Measurements from ENCODE around the gene AATF. TPM values are rescaled to one million over a fixed set of nuclear protein-coding genes. Genes with fewer than 3 reads are reported as not detected.

AATF gene
- total RNA-seq, 1 donor from 2014 or later: 53.5 TPM

GRCh38 chr17:36926226-36926625, 22.5 kb upstream of the AATF start:
- peaks cover 46% of the 10 kb centered on the region for H3K27me3 Mint-ChIP-seq
- H3K9me3 Mint-ChIP-seq (ENCODE audit: low read depth): no peaks in the 10 kb centered on the region
- H3K36me3 Mint-ChIP-seq (ENCODE audit: insufficient read depth): no peaks in the 10 kb centered on the region
- TF ChIP-seq, protein P1, sequence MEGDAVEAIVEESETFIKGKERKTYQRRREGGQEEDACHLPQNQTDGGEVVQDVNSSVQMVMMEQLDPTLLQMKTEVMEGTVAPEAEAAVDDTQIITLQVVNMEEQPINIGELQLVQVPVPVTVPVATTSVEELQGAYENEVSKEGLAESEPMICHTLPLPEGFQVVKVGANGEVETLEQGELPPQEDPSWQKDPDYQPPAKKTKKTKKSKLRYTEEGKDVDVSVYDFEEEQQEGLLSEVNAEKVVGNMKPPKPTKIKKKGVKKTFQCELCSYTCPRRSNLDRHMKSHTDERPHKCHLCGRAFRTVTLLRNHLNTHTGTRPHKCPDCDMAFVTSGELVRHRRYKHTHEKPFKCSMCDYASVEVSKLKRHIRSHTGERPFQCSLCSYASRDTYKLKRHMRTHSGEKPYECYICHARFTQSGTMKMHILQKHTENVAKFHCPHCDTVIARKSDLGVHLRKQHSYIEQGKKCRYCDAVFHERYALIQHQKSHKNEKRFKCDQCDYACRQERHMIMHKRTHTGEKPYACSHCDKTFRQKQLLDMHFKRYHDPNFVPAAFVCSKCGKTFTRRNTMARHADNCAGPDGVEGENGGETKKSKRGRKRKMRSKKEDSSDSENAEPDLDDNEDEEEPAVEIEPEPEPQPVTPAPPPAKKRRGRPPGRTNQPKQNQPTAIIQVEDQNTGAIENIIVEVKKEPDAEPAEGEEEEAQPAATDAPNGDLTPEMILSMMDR (IDR thresholded peaks at IDR 0.05; ENCODE audit: unreplicated experiment): no peak
- H3K27ac Mint-ChIP-seq: no peak overlapping the region
- no peak for DNase-seq (ENCODE audit: low spot score, unreplicated experiment)
- H3K4me3 Mint-ChIP-seq (ENCODE audit: low read depth): no peak overlapping the region
- H3K4me1 Mint-ChIP-seq (ENCODE audit: low read depth): peaks cover 35% of the 10 kb centered on the region

- peaks cover 51% of the 10 kb centered on the region for H3K27me3 Mint-ChIP-seq
- H3K4me1 Mint-ChIP-seq (ENCODE audit: low read depth): peaks cover 31% of the 10 kb centered on the region
- no peaks in the 10 kb centered on the region for H3K9me3 Mint-ChIP-seq (ENCODE audit: low read depth)
- no peaks in the 10 kb centered on the region for H3K36me3 Mint-ChIP-seq (ENCODE audit: insufficient read depth)
- no peak overlapping the region for H3K27ac Mint-ChIP-seq
- no peak overlapping the region for H3K4me3 Mint-ChIP-seq (ENCODE audit: low read depth)
- TF ChIP-seq, protein P1 (IDR thresholded peaks at IDR 0.05; ENCODE audit: unreplicated experiment): no peak
- no peak for DNase-seq (ENCODE audit: low spot score, unreplicated experiment)
Measured at GRCh38 chr17:36926701-36927100, 22.1 kb upstream of the AATF start.

- Mint-ChIP-seq H3K27ac (no peak overlapping the region), H3K9me3 (ENCODE audit: low read depth) (no peaks in the 10 kb centered on the region), H3K4me1 (ENCODE audit: low read depth) (peaks cover 28% of the 10 kb centered on the region)
Measured at GRCh38 chr17:36928471-36929345, 20.0 kb upstream of the AATF start.

DNA sequence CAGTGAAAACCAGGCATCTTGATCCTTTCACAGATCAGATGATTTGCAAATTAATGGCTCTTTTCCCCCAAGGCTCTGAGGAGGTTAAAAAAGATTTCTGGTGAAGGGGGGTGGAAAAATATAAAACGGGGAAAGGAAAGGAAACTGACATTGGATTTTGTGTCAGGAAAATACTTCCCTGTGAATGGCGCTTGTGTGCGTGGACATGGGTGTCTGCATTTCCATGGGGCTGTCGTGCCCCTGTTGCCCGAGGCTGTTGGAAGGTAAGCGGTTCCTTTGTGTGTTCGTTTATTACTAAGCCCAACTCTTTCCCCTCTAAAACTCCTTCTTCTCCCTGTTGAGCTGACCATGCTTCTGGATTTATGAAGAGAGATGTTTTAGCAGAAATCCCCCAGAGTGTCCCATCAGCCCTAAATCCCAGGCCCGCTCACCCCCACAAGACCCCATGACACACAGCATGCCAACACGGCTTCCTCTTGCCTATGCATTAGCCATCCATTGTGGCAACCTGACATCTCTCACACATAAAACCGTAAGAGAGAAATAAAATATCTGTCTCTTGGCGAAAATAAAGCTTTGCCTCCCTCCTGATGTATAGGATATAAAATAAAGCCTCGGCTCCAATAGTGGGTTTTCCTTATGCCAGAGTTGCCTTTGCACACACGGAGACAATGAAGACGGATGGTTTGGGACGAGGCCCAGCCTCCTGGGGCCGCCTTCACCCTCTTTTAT, 18.7 kb upstream of the AATF start:
- Mint-ChIP-seq H3K27me3 (peaks cover 81% of the 10 kb centered on the region), H3K4me1 (ENCODE audit: low read depth) (peaks cover 30% of the 10 kb centered on the region), H3K36me3 (ENCODE audit: insufficient read depth) (no peaks in the 10 kb centered on the region), H3K27ac (no peak overlapping the region), H3K9me3 (ENCODE audit: low read depth) (no peaks in the 10 kb centered on the region), H3K4me3 (ENCODE audit: low read depth) (no peak overlapping the region)
- DNase-seq (ENCODE audit: low spot score, unreplicated experiment): no peak
- TF ChIP-seq, protein P1 (IDR thresholded peaks at IDR 0.05; ENCODE audit: unreplicated experiment): no peak

More at GRCh38 chr17:36928471-36929345, 20.0 kb upstream of the AATF start:
- Mint-ChIP-seq H3K4me3 (ENCODE audit: low read depth) (no peak overlapping the region), H3K27me3 (peaks cover 71% of the 10 kb centered on the region), H3K36me3 (ENCODE audit: insufficient read depth) (no peaks in the 10 kb centered on the region)
- TF ChIP-seq, protein P1 (IDR thresholded peaks at IDR 0.05; ENCODE audit: unreplicated experiment): no peak
- DNase-seq (ENCODE audit: low spot score, unreplicated experiment): no peak

DNA sequence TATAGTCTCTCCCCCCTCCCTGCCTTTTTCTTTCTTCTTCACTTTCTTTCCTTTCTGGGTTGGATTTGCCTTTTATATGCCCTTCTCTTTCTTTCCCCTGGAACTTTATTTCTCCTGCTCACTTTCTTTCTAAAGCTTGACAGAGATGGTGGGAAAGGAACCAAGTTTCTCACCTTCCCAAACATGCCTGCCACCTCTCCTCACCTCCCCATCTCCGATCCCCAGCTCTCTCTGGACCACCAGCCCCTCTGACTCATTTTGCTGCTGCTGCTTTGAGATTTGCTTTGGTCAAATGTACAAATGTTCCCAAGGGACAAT, 18.2 kb upstream of the AATF start:
- Mint-ChIP-seq H3K27me3 (peaks cover 83% of the 10 kb centered on the region), H3K27ac (no peak overlapping the region), H3K36me3 (ENCODE audit: insufficient read depth) (no peaks in the 10 kb centered on the region), H3K4me1 (ENCODE audit: low read depth) (peaks cover 33% of the 10 kb centered on the region), H3K4me3 (ENCODE audit: low read depth) (no peak overlapping the region), H3K9me3 (ENCODE audit: low read depth) (no peaks in the 10 kb centered on the region)
- TF ChIP-seq, protein P1 (IDR thresholded peaks at IDR 0.05; ENCODE audit: unreplicated experiment): no peak
- no peak for DNase-seq (ENCODE audit: low spot score, unreplicated experiment)
